Measurements from ENCODE around the gene APOL2.
"Not testable (repeated sequence)": the region's sequence is repeated elsewhere in the genome, so short reads cannot be mapped to it uniquely, and the experiment has no call there.

APOL2 gene

DNA sequence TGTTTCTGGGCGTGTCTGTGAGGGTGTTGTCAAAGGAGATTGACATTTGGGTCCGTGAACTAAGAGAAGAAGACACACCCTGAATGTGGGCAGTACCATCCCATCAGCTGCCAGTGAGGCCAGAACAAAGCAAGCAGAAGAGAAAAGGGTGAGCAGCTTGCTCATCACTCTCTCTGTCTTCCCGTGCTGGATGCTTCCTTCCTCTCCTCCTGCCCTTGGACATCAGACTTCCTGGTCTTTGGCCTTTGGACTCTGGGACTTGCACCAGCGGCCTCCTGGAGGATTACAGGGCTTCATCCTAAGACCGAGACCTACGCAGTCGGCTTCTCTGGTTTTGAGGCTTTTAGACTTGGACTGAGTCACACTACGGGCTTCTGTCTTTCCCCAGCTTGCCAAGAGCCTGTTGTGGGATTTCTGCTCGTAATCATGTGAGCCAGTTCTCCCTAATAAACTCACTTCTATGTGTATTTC, 18.8 kb downstream of the APOL2 start:
- no peaks in the 10 kb centered on the region for H3K36me3 ChIP-seq (ENCODE audit: control insufficient read depth, insufficient read depth, low read length)
- H3K4me1 ChIP-seq (ENCODE audit: control insufficient read depth, insufficient read depth, low read length, poor library complexity, severe bottlenecking): no peaks in the 10 kb centered on the region
- H3K4me3 ChIP-seq (ENCODE audit: extremely low read depth, insufficient read depth, low read length, poor library complexity, severe bottlenecking): no peak overlapping the region
- no peak overlapping the region for H3K27ac ChIP-seq (ENCODE audit: low read depth, low read length, severe bottlenecking)
- no peaks in the 10 kb centered on the region for H3K9me3 ChIP-seq (ENCODE audit: control insufficient read depth, low read length)
- 72 to 83% methylated on average over 5 to 8 of the region's 9 CpGs for WGBS, 2 experiments (ENCODE audit: insufficient coverage in 2 of 2)

DNA sequence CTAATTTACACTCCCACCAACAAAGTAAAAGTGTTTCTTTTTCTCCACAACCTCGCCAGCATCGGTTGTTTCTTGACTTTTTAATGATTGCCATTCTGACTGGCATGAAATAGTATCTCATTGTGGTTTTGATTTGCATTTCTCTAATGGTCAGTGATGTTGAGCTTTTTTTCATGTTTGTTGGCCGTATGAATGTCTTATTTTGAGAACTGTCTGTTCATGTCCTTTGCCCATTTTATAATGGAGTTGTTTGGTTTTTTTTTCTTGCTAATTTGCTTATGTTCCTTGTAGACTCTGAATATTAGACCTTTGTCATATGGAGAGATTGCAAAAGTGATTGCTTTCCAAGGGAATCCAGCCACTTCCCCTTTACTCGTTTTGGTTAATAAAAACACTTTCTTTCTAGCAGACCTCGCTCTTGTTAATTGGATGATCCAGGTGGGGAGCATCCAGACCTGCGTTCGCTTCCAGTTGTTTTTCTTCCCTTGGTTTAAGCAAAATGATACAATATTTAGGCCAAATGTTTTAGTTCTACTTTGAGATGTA, 20.6 kb downstream of the APOL2 start:
- H3K4me1 ChIP-seq (ENCODE audit: control insufficient read depth, insufficient read depth, low read length, poor library complexity, severe bottlenecking): no peaks in the 10 kb centered on the region
- H3K36me3 ChIP-seq (ENCODE audit: control insufficient read depth, insufficient read depth, low read length): no peaks in the 10 kb centered on the region
- 90% methylated on average over 2 to 5 of the region's 7 CpGs for WGBS, 2 experiments (ENCODE audit: insufficient coverage in 2 of 2)
- no peak overlapping the region for H3K27ac ChIP-seq (ENCODE audit: low read depth, low read length, severe bottlenecking)
- no peak overlapping the region for H3K4me3 ChIP-seq (ENCODE audit: extremely low read depth, insufficient read depth, low read length, poor library complexity, severe bottlenecking)
- no peaks in the 10 kb centered on the region for H3K9me3 ChIP-seq (ENCODE audit: control insufficient read depth, low read length)

DNA sequence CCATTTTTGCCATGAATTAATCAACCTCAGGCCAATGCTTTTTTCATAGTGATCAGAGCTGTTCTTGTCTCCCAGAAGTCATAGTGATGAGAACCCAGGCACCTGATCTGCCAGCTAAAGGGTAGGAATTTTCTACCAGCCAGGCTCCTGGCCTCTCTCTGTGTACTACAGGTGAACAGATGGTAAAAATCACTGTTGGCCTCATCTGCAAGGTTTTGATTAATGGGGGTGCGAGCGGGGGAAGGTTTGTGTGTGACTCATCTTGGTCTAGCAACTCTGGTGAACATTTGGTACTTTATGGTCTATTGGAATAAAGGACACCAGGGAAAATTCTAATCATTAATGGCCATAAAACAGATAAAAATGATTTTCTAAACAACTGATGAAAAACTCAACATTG, 23.3 kb downstream of the APOL2 start:
- Histone ChIP-seq H3K4me3 (ENCODE audit: extremely low read depth, insufficient read depth, low read length, poor library complexity, severe bottlenecking) (no peak overlapping the region), H3K9me3 (ENCODE audit: control insufficient read depth, low read length) (no peaks in the 10 kb centered on the region), H3K4me1 (ENCODE audit: control insufficient read depth, insufficient read depth, low read length, poor library complexity, severe bottlenecking) (no peaks in the 10 kb centered on the region), H3K27ac (ENCODE audit: low read depth, low read length, severe bottlenecking) (no peak overlapping the region), H3K36me3 (ENCODE audit: control insufficient read depth, insufficient read depth, low read length) (no peaks in the 10 kb centered on the region)
- WGBS, 2 experiments (ENCODE audit: insufficient coverage in 2 of 2): 100% methylated on average over 2 of the region's 2 CpGs; no CpG with 5 or more reads in 1 of the 2 experiments

DNA sequence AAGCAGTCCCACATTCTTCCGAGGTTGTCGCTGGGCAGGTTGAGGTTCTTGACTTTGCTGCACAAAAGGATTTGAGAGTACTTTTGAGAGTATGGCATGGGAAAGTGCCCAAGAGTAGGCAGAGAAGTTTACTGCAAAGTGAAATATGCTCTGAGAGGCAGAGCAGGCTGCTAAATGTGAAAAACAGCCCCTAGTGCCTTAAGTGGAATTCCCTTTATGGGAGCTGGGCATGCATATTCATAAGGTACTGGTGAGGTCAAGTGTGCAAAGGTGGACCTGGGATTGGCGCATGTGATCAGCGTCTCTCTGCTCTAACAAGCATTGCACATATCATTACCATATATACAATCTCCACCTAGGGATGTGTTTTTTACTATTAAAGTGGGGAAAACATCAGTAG, 25.7 kb downstream of the APOL2 start:
- H3K36me3 ChIP-seq (ENCODE audit: control insufficient read depth, insufficient read depth, low read length): no peaks in the 10 kb centered on the region
- no peak overlapping the region for H3K4me3 ChIP-seq (ENCODE audit: extremely low read depth, insufficient read depth, low read length, poor library complexity, severe bottlenecking)
- no peak overlapping the region for H3K27ac ChIP-seq (ENCODE audit: low read depth, low read length, severe bottlenecking)
- 97 to 100% methylated on average over 2 of the region's 4 CpGs for WGBS, 2 experiments (ENCODE audit: insufficient coverage in 2 of 2)
- no peaks in the 10 kb centered on the region for H3K4me1 ChIP-seq (ENCODE audit: control insufficient read depth, insufficient read depth, low read length, poor library complexity, severe bottlenecking)
- H3K9me3 ChIP-seq (ENCODE audit: control insufficient read depth, low read length): peaks cover 7% of the 10 kb centered on the region

DNA sequence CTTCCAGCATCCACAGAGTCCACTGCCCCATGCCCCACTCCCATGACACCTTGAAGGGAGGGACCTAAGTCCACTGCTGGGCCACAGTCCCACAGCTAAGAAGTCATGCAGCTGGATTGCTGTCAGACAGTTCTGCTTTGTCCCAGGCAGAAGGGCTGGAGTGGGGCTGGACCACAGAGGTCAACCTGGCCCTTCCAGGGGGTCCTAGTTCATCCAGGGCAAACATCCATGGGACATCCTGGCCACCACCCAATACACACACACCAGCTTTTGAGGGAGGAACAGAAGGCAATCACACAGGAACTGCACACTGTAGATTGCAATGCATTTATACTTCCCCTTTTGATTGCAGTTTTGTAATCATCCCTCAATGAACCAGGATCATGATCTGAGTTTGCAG, 26.4 kb downstream of the APOL2 start:
- Histone ChIP-seq H3K4me3 (ENCODE audit: extremely low read depth, insufficient read depth, low read length, poor library complexity, severe bottlenecking) (no peak overlapping the region), H3K4me1 (ENCODE audit: control insufficient read depth, insufficient read depth, low read length, poor library complexity, severe bottlenecking) (no peaks in the 10 kb centered on the region), H3K27ac (ENCODE audit: low read depth, low read length, severe bottlenecking) (no peak overlapping the region), H3K36me3 (ENCODE audit: control insufficient read depth, insufficient read depth, low read length) (no peaks in the 10 kb centered on the region), H3K9me3 (ENCODE audit: control insufficient read depth, low read length) (peaks cover 7% of the 10 kb centered on the region)

DNA sequence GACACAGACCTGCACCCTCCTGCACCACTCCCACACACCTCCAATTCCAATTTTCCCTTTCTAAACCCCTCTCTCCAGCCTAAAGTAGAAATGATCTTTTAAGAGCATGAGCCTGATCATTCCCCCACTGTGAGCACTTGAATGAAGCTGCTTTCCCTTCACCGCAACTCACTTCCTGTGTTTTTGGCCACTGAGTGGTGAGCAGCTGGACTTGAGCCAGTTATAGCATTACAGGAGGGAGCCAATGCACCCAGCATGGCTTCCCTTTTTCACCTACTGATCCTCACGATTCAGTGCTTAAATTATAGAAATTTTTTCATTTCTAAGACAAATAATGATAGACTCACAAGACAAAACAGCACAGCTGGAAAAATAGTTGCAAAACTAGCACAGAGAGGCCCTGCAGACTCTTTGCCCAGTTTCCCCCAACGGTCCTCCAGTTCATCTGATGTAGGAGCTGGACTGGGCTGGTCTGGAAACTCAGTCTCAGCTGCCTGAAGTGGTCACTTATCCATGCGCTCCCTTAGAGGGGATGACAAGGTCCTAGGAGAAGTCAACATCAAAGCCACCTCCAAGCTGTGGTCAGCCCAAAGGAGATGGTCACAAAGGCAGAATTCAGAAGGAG, 28.0 kb downstream of the APOL2 start:
- WGBS, 2 experiments (ENCODE audit: insufficient coverage in 2 of 2): 79 to 100% methylated on average over 2 to 3 of the region's 4 CpGs
- no peaks in the 10 kb centered on the region for H3K4me1 ChIP-seq (ENCODE audit: control insufficient read depth, insufficient read depth, low read length, poor library complexity, severe bottlenecking)
- peaks cover 7% of the 10 kb centered on the region for H3K9me3 ChIP-seq (ENCODE audit: control insufficient read depth, low read length)
- H3K27ac ChIP-seq (ENCODE audit: low read depth, low read length, severe bottlenecking): no peak overlapping the region
- no peaks in the 10 kb centered on the region for H3K36me3 ChIP-seq (ENCODE audit: control insufficient read depth, insufficient read depth, low read length)
- no peak overlapping the region for H3K4me3 ChIP-seq (ENCODE audit: extremely low read depth, insufficient read depth, low read length, poor library complexity, severe bottlenecking)

DNA sequence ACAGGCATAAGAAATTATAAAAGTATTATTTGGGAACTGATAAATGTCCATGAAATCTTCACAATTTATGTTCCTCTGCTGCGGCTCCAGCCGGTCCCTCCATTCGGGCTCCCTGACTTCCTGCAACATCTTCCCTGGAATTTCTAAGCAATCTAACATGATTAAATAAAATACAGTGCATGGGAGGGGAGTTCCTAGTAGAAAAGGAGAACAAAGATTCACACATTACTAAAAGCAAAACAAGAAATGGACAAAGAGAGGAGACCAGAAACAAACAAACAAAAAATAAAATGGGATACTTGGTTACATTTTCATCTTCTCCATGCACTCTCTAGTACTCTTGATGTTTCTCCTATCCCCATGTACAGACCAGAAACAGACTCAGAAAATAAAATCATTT, 29.1 kb downstream of the APOL2 start:
- Histone ChIP-seq H3K27ac (ENCODE audit: low read depth, low read length, severe bottlenecking) (no peak overlapping the region), H3K4me1 (ENCODE audit: control insufficient read depth, insufficient read depth, low read length, poor library complexity, severe bottlenecking) (no peaks in the 10 kb centered on the region), H3K4me3 (ENCODE audit: extremely low read depth, insufficient read depth, low read length, poor library complexity, severe bottlenecking) (no peak overlapping the region), H3K9me3 (ENCODE audit: control insufficient read depth, low read length) (peaks cover 7% of the 10 kb centered on the region), H3K36me3 (ENCODE audit: control insufficient read depth, insufficient read depth, low read length) (no peaks in the 10 kb centered on the region)
- no CpG with 5 or more reads among the region's 3 CpGs for WGBS, 2 experiments (ENCODE audit: insufficient coverage in 2 of 2)

DNA sequence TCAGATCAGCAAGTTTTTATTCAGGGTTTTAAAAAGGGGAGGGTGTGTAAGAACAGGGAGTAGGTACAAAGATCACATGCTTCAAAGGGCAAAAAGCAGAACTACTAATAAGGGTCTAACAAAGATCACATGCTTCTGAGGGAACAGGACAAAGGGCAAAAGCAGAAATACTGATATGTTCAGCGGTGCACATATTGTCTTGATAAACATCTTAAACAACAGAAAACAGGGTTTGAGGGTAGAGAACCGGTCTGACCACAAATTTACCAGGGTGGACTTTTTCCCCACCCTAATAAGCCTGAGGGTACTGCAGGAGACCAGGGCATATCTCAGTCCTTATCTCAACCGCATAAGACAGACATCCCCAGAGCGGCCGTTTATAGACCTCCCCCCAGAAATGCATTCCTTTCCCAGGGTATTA, 29.8 kb downstream of the APOL2 start:
- H3K27ac ChIP-seq (ENCODE audit: low read depth, low read length, severe bottlenecking); H3K36me3 ChIP-seq (ENCODE audit: control insufficient read depth, insufficient read depth, low read length); H3K4me1 ChIP-seq (ENCODE audit: control insufficient read depth, insufficient read depth, low read length, poor library complexity, severe bottlenecking); H3K9me3 ChIP-seq (ENCODE audit: control insufficient read depth, low read length); H3K4me3 ChIP-seq (ENCODE audit: extremely low read depth, insufficient read depth, low read length, poor library complexity, severe bottlenecking): not testable (repeated sequence)
- WGBS, 2 experiments (ENCODE audit: insufficient coverage in 2 of 2): 80 to 100% methylated on average over 1 to 2 of the region's 5 CpGs

DNA sequence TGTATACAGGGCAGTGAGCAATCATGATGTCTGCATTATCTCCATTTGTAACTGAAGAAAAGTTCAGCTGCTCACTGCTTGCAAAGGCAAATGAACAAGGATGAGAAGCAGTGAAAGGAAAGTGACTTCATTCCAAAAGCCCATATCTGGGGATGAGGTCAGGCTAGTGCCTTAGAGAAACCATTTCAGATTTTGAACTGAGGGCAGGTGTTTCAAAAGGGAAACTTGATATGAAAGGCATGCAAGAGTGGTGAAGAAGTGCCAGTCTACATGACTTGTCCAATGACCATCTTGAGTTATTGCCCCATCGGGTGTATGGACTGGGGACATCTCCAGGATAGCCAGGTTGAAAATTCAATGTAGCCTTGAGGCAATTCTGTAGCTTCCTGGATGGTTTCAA, 30.4 kb downstream of the APOL2 start:
- Histone ChIP-seq H3K4me3 (ENCODE audit: extremely low read depth, insufficient read depth, low read length, poor library complexity, severe bottlenecking) (no peak overlapping the region), H3K27ac (ENCODE audit: low read depth, low read length, severe bottlenecking) (no peak overlapping the region), H3K4me1 (ENCODE audit: control insufficient read depth, insufficient read depth, low read length, poor library complexity, severe bottlenecking) (no peaks in the 10 kb centered on the region), H3K9me3 (ENCODE audit: control insufficient read depth, low read length) (peaks cover 7% of the 10 kb centered on the region), H3K36me3 (ENCODE audit: control insufficient read depth, insufficient read depth, low read length) (no peaks in the 10 kb centered on the region)
- WGBS, 2 experiments (ENCODE audit: insufficient coverage in 2 of 2): 86 to 100% methylated on average over 1 of the region's 1 CpG

DNA sequence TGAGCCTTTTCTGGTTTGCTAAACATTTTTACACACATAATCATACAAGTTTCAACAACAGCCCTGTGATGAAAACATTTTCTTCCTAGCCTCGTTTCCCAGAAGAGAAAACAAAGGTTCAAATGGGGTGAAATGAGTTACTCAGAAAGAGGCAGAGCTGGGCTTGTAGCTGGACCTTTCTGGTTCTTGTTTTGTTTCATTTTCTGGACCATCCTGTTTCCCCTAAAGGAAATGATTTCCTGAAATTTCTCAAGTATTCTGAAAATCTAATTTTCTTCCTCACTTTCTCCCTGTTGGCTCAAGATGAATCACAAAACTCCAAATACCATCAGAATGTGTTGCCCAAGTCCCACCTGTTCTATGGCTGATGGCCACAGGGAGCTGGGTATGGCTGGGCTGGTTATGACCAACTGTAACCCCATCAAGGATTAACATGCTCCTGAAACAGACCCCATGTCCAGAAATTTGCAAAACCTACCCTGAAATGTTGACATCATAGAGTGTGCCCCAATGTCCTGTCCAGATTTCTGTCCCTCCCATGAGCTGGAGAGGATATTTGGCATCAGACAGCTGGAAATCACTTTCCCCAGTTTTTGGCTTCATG, 31.1 kb downstream of the APOL2 start:
- no peaks in the 10 kb centered on the region for H3K36me3 ChIP-seq (ENCODE audit: control insufficient read depth, insufficient read depth, low read length)
- no peak overlapping the region for H3K4me3 ChIP-seq (ENCODE audit: extremely low read depth, insufficient read depth, low read length, poor library complexity, severe bottlenecking)
- H3K4me1 ChIP-seq (ENCODE audit: control insufficient read depth, insufficient read depth, low read length, poor library complexity, severe bottlenecking): no peaks in the 10 kb centered on the region
- 60% methylated on average over 1 of the region's 1 CpG; no CpG with 5 or more reads in 1 of the 2 experiments for WGBS, 2 experiments (ENCODE audit: insufficient coverage in 2 of 2)
- peaks cover 7% of the 10 kb centered on the region for H3K9me3 ChIP-seq (ENCODE audit: control insufficient read depth, low read length)
- no peak overlapping the region for H3K27ac ChIP-seq (ENCODE audit: low read depth, low read length, severe bottlenecking)

DNA sequence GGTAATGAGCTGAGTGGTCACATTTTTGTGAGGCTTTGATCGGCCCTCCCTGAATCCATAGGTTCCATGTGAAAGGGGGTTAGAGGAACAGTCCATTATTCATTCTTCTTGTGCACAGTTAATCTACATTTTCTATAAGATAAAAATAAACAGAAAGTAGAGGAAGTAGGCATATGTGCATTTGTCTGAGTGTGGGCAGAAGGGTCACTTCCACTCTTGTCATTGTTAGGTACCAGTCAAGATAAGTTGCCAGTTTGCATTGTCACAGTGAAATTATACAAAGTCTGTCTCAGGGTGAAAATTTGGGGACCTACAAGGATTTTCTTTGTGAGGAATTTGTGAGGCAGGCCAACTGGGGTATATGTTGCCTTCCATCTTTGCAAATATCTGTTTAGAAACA, 33.1 kb downstream of the APOL2 start:
- Histone ChIP-seq H3K4me3 (ENCODE audit: extremely low read depth, insufficient read depth, low read length, poor library complexity, severe bottlenecking) (no peak overlapping the region), H3K27ac (ENCODE audit: low read depth, low read length, severe bottlenecking) (no peak overlapping the region), H3K4me1 (ENCODE audit: control insufficient read depth, insufficient read depth, low read length, poor library complexity, severe bottlenecking) (no peaks in the 10 kb centered on the region), H3K36me3 (ENCODE audit: control insufficient read depth, insufficient read depth, low read length) (no peaks in the 10 kb centered on the region), H3K9me3 (ENCODE audit: control insufficient read depth, low read length) (peaks cover 7% of the 10 kb centered on the region)
- no CpG with 5 or more reads among the region's 1 CpG for WGBS, 2 experiments (ENCODE audit: insufficient coverage in 2 of 2)
